ENCODE data around the gene MACF1.

The MACF1 gene

GRCh38 chr1:39213511-39214002, 9.1 kb downstream of the MACF1 start:
- DNase-seq (ENCODE audit: low spot score), result no peak

GRCh38 chr1:39214021-39214713, 9.7 kb downstream of the MACF1 start:
- DNase-seq (ENCODE audit: low spot score), result no peak

- no peak for DNase-seq (ENCODE audit: low spot score)
These were observed 10.2 kb downstream of the MACF1 start for GRCh38 chr1:39214714-39214997.

GRCh38 chr1:39214998-39215873, 10.7 kb downstream of the MACF1 start:
- peak; percentile 47 for DNase-seq (ENCODE audit: low spot score)

- DNase-seq (ENCODE audit: low spot score), result no peak
These were observed 12.3 kb downstream of the MACF1 start for GRCh38 chr1:39216771-39217170.

GRCh38 chr1:39220891-39221870, 16.7 kb downstream of the MACF1 start:
- DNase-seq (ENCODE audit: low spot score), result no peak

GRCh38 chr1:39224295-39224829, 19.9 kb downstream of the MACF1 start:
- DNase-seq (ENCODE audit: low spot score), result no peak

GRCh38 chr1:39226836-39227235, 22.3 kb downstream of the MACF1 start:
- DNase-seq (ENCODE audit: low spot score), result no peak

- DNase-seq (ENCODE audit: low spot score), result no peak
These were observed 23.8 kb downstream of the MACF1 start for GRCh38 chr1:39228252-39228651.

- DNase-seq (ENCODE audit: low spot score), result no peak
These were observed 25.0 kb downstream of the MACF1 start for GRCh38 chr1:39229504-39229903.

- DNase-seq (ENCODE audit: low spot score), result peak; percentile 23
These were observed 26.0 kb downstream of the MACF1 start for GRCh38 chr1:39230261-39231190.

GRCh38 chr1:39236971-39237370, 32.5 kb downstream of the MACF1 start:
- DNase-seq (ENCODE audit: low spot score), result no peak

- no peak for DNase-seq (ENCODE audit: low spot score)
These were observed 34.0 kb downstream of the MACF1 start for GRCh38 chr1:39238476-39238875.

GRCh38 chr1:39239968-39240367, 35.5 kb downstream of the MACF1 start:
- DNase-seq (ENCODE audit: low spot score), result no peak

GRCh38 chr1:39243302-39243701, 38.8 kb downstream of the MACF1 start:
- DNase-seq (ENCODE audit: low spot score), result no peak

- DNase-seq (ENCODE audit: low spot score), result no peak
These were observed 46.2 kb downstream of the MACF1 start for GRCh38 chr1:39250460-39251240.

GRCh38 chr1:39255222-39255621, 50.7 kb downstream of the MACF1 start:
- no peak for DNase-seq (ENCODE audit: low spot score)

GRCh38 chr1:39258146-39258924, 53.8 kb downstream of the MACF1 start:
- DNase-seq (ENCODE audit: low spot score), result peak; percentile 61

- DNase-seq (ENCODE audit: low spot score), result no peak
These were observed 54.4 kb downstream of the MACF1 start for GRCh38 chr1:39258925-39259244.
